ENCODE measurements around the gene ZBTB7C. TPM values are rescaled to one million over a fixed set of nuclear protein-coding genes. Genes with fewer than 3 reads are reported as not detected.

The ZBTB7C gene
- total RNA-seq, 1 donor from 2014 or later = 13.0 TPM

GRCh38 chr18:48159816-48160215 lies 249.4 kb downstream of the ZBTB7C start:
- Mint-ChIP-seq H3K27me3 (no peaks in the 10 kb centered on the region), H3K4me3 (no peak overlapping the region), H3K4me1 (ENCODE audit: unreplicated experiment) (peaks cover 35% of the 10 kb centered on the region), H3K9me3 (no peaks in the 10 kb centered on the region), H3K27ac (no peak overlapping the region), H3K36me3 (no peaks in the 10 kb centered on the region)
- TF ChIP-seq CTCF (conservative IDR thresholded peaks at IDR 0.05) = no peak
- no peak for DNase-seq (ENCODE audit: extremely low spot score, unreplicated experiment)

- H3K4me3 Mint-ChIP-seq = no peak overlapping the region
- H3K4me1 Mint-ChIP-seq (ENCODE audit: unreplicated experiment) = peaks cover 29% of the 10 kb centered on the region
- no peak for TF ChIP-seq CTCF (conservative IDR thresholded peaks at IDR 0.05)
- no peaks in the 10 kb centered on the region for H3K9me3 Mint-ChIP-seq
- DNase-seq (ENCODE audit: extremely low spot score, unreplicated experiment) = no peak
- H3K36me3 Mint-ChIP-seq = no peaks in the 10 kb centered on the region
- no peaks in the 10 kb centered on the region for H3K27me3 Mint-ChIP-seq
- H3K27ac Mint-ChIP-seq = no peak overlapping the region
Observed at GRCh38 chr18:48158721-48159120, 250.5 kb downstream of the ZBTB7C start.

- no peak overlapping the region for H3K27ac Mint-ChIP-seq
- no peaks in the 10 kb centered on the region for H3K36me3 Mint-ChIP-seq
- peaks cover 27% of the 10 kb centered on the region for H3K4me1 Mint-ChIP-seq (ENCODE audit: unreplicated experiment)
- DNase-seq (ENCODE audit: extremely low spot score, unreplicated experiment) = no peak
- H3K27me3 Mint-ChIP-seq = no peaks in the 10 kb centered on the region
- no peak for TF ChIP-seq CTCF (conservative IDR thresholded peaks at IDR 0.05)
- no peak overlapping the region for H3K4me3 Mint-ChIP-seq
- no peaks in the 10 kb centered on the region for H3K9me3 Mint-ChIP-seq
Observed at GRCh38 chr18:48157956-48158355, 251.2 kb downstream of the ZBTB7C start.

GRCh38 chr18:48155856-48156255 lies 253.3 kb downstream of the ZBTB7C start:
- H3K9me3 Mint-ChIP-seq = no peaks in the 10 kb centered on the region
- peaks cover 25% of the 10 kb centered on the region for H3K4me1 Mint-ChIP-seq (ENCODE audit: unreplicated experiment)
- no peaks in the 10 kb centered on the region for H3K36me3 Mint-ChIP-seq
- TF ChIP-seq CTCF (conservative IDR thresholded peaks at IDR 0.05) = no peak
- DNase-seq (ENCODE audit: extremely low spot score, unreplicated experiment) = no peak
- no peak overlapping the region for H3K27ac Mint-ChIP-seq
- H3K4me3 Mint-ChIP-seq = no peak overlapping the region
- no peaks in the 10 kb centered on the region for H3K27me3 Mint-ChIP-seq

- Mint-ChIP-seq H3K4me1 (ENCODE audit: unreplicated experiment) (peaks cover 25% of the 10 kb centered on the region), H3K27me3 (no peaks in the 10 kb centered on the region), H3K9me3 (no peaks in the 10 kb centered on the region), H3K27ac (no peak overlapping the region), H3K36me3 (no peaks in the 10 kb centered on the region), H3K4me3 (no peak overlapping the region)
- TF ChIP-seq CTCF (conservative IDR thresholded peaks at IDR 0.05) = no peak
- no peak for DNase-seq (ENCODE audit: extremely low spot score, unreplicated experiment)
Observed at GRCh38 chr18:48154828-48155227, 254.4 kb downstream of the ZBTB7C start.

All from type B pancreatic cell (in vitro differentiated cells).